Gastroesophageal sphincter (tissue), 4 donors: Measurements from ENCODE around the gene IFI44L. TPM values are rescaled to one million over a fixed set of nuclear protein-coding genes. Genes with fewer than 3 reads are reported as not detected.
A peak's percentile ranks its signal among the peaks of the same experiment; 100 is the strongest.

ENCODE experiments used
- ATAC-seq: fragments of 150-250 bp; one replicate; pipeline ENCODE4 v1.9.1; 2016; ENCODE audit warnings: mild to moderate bottlenecking, moderate library complexity
- H3K27ac ChIP-seq, 4 donors: fragments of 200-600 bp; sonication (generic) in 3 of 4; 1 replicate in 3 of 4; 2 replicates in 1 of 4; pipeline ENCODE4 v1.5.1; 2016 to 2019
- H3K27me3 ChIP-seq: fragments of 200-600 bp; sonication (generic); one replicate; pipeline ENCODE4 v1.5.1; 2019
- H3K36me3 ChIP-seq, 2 donors: fragments of 200-600 bp; sonication (generic); one replicate each; pipeline ENCODE4 v1.5.1; 2019; ENCODE audit warnings: control low read depth in 1 of 2
- H3K4me1 ChIP-seq, 3 donors: fragments of 200-600 bp; sonication (generic); 1 replicate in 2 of 3; 2 replicates in 1 of 3; pipeline ENCODE4 v1.5.1; 2016 to 2019; ENCODE audit warnings: control low read depth in 2 of 3
- H3K4me3 ChIP-seq, 2 donors: fragments of 200-600 bp; sonication (generic); one replicate each; pipeline ENCODE4 v1.5.1; 2019; ENCODE audit warnings: mild to moderate bottlenecking in 1 of 2, moderate library complexity in 1 of 2
- H3K9me3 ChIP-seq, 3 donors: fragments of 200-600 bp; sonication (generic); one replicate each; pipeline ENCODE4 v1.5.1; 2017 to 2019; ENCODE audit warnings: control low read depth in 2 of 3
- EP300 ChIP-seq: sonication (generic); formaldehyde crosslinking; IDR thresholded peaks from one replicate; pipeline ENCODE4 v1.6.1; 2017; ENCODE audit warnings: antibody characterized with exemption, mild to moderate bottlenecking
- POLR2A ChIP-seq, 2 donors: fragments of 450-650 bp; IDR thresholded peaks; one replicate each; pipeline ENCODE4 v1.6.1; 2017; ENCODE audit warnings: antibody characterized with exemption in 2 of 2, mild to moderate bottlenecking in 2 of 2, moderate library complexity in 1 of 2
- POLR2AphosphoS5 ChIP-seq: sonication (generic); formaldehyde crosslinking; IDR thresholded peaks from one replicate; pipeline ENCODE4 v1.6.1; 2017; ENCODE audit warnings: antibody characterized with exemption
- WGBS, 2 donors: methylation state at CpG; one replicate each; pipeline ENCODE4 v1.1.5; 2018; ENCODE audit warnings: low coverage in 1 of 2; 5-methylcytosine and 5-hydroxymethylcytosine counted together
- total RNA-seq, 4 donors: library from RNA; depleted of rRNA; stranded (reverse); fragments of >200 nt; gene quantifications; one replicate each; pipeline ENCODE4 v1.1.0, GENCODE V29; 2016
- TF ChIP-seq, protein P1 (sequence below), 4 experiments: fragments of 200-600 bp in 2 of 4; fragments of 450-650 bp in 2 of 4; sonication (generic) in 1 of 4; IDR thresholded peaks; one replicate each; pipeline ENCODE4 v1.5.1; 2017 to 2019; ENCODE audit warnings: antibody characterized with exemption in 4 of 4, mild to moderate bottlenecking in 2 of 4, moderate library complexity in 2 of 4

Gene IFI44L
- 10 to 100 TPM in 2 of 4 donors, 1 to 10 TPM in 2; 4.2 to 24.1 (median 9.4) TPM for total RNA-seq

DNA sequence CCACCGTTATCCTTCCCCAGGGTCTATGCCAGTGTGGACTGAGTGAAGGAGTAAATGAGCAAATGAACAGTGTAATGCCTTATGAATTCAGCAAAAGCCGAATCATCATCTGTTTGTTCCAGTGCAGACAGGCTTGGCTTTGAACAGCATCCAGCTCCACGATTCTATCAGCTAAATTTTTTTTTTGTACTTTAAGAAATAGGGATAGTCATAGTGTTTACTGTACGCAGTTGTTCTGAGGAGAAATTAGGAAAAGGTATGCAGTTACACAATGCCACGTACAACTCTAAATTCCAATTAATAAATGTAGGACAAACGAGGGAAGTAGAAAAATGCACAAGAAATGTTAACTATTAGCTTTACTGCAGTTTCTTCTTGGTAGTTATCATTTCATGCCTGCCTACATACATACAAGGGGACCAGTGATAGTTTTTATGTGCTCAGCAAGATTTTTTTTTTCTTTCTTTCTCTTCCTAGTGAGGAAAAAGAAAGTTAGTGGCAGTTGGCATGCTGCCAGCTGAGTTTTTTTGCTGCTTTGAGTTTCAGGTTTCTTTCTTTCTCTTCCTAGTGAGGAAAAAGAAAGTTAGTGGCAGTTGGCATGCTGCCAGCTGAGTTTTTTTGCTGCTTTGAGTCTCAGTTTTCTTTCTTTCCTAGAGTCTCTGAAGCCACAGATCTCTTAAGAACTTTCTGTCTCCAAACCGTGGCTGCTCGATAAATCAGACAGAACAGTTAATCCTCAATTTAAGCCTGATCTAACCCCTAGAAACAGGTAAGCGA is at the start of gene IFI44L:
Gene IFI44L (plus strand): TSS at position 646 of the 777 bp plus-strand sequence. CDS start 7,468 bp downstream, outside the sequence.
- Histone ChIP-seq H3K27me3 (no peaks in the 10 kb centered on the region), H3K36me3 (no peaks in the 10 kb centered on the region), H3K4me3 (peak within 1 kb of the TSS; percentile 41 to 63), H3K9me3 (no peaks in the 10 kb centered on the region), H3K27ac (peak within 1 kb of the TSS; percentile 55 to 76 (median 62)), H3K4me1 (peaks cover 5 to 52% (median 8%) of the 10 kb centered on the region in 3 donors)
- TF ChIP-seq POLR2A (IDR thresholded peaks at IDR 0.05): no peak
- TF ChIP-seq, protein P1, sequence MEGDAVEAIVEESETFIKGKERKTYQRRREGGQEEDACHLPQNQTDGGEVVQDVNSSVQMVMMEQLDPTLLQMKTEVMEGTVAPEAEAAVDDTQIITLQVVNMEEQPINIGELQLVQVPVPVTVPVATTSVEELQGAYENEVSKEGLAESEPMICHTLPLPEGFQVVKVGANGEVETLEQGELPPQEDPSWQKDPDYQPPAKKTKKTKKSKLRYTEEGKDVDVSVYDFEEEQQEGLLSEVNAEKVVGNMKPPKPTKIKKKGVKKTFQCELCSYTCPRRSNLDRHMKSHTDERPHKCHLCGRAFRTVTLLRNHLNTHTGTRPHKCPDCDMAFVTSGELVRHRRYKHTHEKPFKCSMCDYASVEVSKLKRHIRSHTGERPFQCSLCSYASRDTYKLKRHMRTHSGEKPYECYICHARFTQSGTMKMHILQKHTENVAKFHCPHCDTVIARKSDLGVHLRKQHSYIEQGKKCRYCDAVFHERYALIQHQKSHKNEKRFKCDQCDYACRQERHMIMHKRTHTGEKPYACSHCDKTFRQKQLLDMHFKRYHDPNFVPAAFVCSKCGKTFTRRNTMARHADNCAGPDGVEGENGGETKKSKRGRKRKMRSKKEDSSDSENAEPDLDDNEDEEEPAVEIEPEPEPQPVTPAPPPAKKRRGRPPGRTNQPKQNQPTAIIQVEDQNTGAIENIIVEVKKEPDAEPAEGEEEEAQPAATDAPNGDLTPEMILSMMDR (IDR thresholded peaks at IDR 0.05): no peak
- TF ChIP-seq POLR2AphosphoS5: peak; percentile 53
- TF ChIP-seq EP300: no peak
- ATAC-seq: peak; percentile 78
- WGBS, 2 donors: 6 to 12% methylated on average over 9 of the region's 9 CpGs

DNA sequence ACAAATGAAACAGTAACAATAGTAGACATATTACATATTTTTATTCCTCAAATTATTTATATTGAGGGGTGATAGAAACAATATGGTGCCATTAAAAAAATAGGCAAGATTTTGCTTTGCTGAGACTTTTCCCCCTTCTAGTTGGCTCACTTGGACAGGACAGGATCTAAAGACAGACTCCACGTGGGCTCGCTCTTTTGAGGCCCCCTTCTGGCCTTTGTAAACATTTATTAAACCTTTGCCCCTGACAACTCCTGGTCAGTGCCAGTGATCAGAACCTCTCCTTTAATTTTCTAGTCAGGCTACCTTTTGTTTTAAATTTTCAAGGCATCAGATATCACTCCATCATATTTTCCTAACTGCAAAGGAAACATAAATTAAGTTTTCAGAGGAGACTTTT is 49.7 kb upstream of the IFI44L start:
- 35 to 47% methylated on average over 2 of the region's 2 CpGs for WGBS, 2 donors
- ATAC-seq: no peak
- no peaks in the 10 kb centered on the region for H3K9me3 ChIP-seq
- no peaks in the 10 kb centered on the region for H3K27me3 ChIP-seq
- H3K4me1 ChIP-seq: peaks cover 0 to 7% (median 0%) of the 10 kb centered on the region in 3 donors
- H3K27ac ChIP-seq: no peak overlapping the region
- H3K4me3 ChIP-seq: no peak overlapping the region
- TF ChIP-seq POLR2AphosphoS5 (no peak), POLR2A (IDR thresholded peaks at IDR 0.05) (no peak), EP300 (no peak)
- TF ChIP-seq, protein P1 (IDR thresholded peaks at IDR 0.05): no peak
- no peaks in the 10 kb centered on the region for H3K36me3 ChIP-seq

DNA sequence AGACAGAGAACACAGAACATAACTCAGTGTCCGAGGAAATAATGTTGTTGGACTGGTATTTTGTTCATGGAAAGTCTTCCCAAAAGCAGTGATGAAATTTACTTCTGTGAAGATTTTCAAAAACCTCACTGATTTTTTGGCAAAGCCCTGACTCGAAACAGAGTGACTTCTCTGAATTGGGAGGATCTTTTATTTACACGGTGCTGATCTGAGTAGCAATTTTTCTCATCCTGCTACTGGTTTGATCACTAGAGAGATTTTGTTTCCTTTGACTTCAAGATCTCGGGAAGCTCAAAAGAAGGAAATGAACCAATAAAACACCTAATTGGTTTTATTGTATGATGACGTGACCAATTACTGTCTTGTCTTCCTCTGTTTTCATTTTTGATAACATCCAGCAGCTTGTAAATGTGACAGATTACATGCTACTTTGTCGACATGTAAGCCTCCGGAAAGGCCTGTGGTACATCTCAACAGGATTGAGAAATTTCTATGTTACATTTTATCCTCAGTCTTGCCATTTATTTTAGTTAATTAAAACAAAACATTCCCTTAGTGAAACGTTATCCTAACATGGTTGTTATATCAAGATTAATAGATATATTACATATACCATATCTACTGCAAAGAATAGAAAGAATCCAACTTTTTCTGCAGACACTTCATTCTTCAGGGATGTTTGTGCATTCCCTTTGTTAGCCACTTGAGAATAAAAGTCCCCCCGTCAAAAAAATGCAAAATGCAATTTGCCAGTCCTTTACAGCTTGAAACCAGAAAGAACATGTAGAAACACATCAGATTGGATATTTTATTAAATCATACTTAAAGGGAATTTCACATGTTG is 42.8 kb upstream of the IFI44L start:
- H3K4me3 ChIP-seq: no peak overlapping the region
- no peak for TF ChIP-seq POLR2AphosphoS5
- TF ChIP-seq, protein P1 (IDR thresholded peaks at IDR 0.05): peak in 1 of 4 experiments; percentile 23
- no peaks in the 10 kb centered on the region for H3K36me3 ChIP-seq
- H3K4me1 ChIP-seq: no peaks in the 10 kb centered on the region
- H3K27me3 ChIP-seq: no peaks in the 10 kb centered on the region
- no peak for ATAC-seq
- no peak overlapping the region for H3K27ac ChIP-seq
- H3K9me3 ChIP-seq: no peaks in the 10 kb centered on the region
- WGBS, 2 donors: 40 to 50% methylated on average over 9 of the region's 9 CpGs

DNA sequence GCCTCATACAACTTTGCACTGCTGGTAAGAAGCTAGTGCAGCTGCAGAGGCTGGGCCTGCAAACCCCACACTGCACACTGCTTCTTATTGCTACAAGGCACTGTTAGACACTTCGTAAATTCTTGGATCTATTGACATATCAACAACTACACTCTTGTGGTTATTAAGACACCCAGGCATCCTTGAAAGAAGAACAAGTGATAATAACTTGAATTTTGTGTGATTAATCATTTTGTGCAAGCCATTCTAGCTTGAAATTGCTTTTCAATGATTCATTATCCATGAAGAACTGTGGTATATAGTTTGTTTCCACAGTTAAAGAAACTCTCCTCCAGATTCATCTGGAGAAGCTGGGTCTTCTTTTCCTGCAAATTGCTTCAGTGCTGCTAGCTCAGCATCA is 33.7 kb upstream of the IFI44L start:
- Histone ChIP-seq H3K4me1 (no peaks in the 10 kb centered on the region), H3K4me3 (no peak overlapping the region), H3K27ac (no peak overlapping the region), H3K27me3 (no peaks in the 10 kb centered on the region), H3K9me3 (no peaks in the 10 kb centered on the region), H3K36me3 (no peaks in the 10 kb centered on the region)
- ATAC-seq: no peak
- no peak for TF ChIP-seq POLR2A (IDR thresholded peaks at IDR 0.05)
- no peak for TF ChIP-seq POLR2AphosphoS5
- no peak for TF ChIP-seq EP300
- TF ChIP-seq, protein P1 (IDR thresholded peaks at IDR 0.05): no peak
- WGBS, 2 donors: 71 to 80% methylated on average over 1 of the region's 1 CpG
